OCI-LY1 (cell line): ENCODE data around the gene WDFY4.

Source experiments
- H2AFZ ChIP-seq: fragments of 200-600 bp; sonication (generic), shearing (Covaris generic); 2 replicates; pipeline ENCODE4 v1.6.0; 2014; ENCODE audit warnings: antibody characterized with exemption, mild to moderate bottlenecking, low read length
- H3F3A ChIP-seq: fragments of 200-600 bp; sonication (generic), shearing (Covaris generic); 2 replicates; pipeline ENCODE4 v1.6.0; 2014; ENCODE audit warnings: mild to moderate bottlenecking, antibody characterized with exemption, low read length, moderate library complexity; ENCODE audit not compliant: insufficient read depth
- H3K27ac ChIP-seq: fragments of 200-600 bp; sonication (generic); 2 replicates; pipeline ENCODE4 v1.5.1; 2014; ENCODE audit warnings: low read length, mixed run types, mild to moderate bottlenecking, low read depth; ENCODE audit not compliant: poor library complexity, severe bottlenecking
- H3K27me3 ChIP-seq: fragments of 200-600 bp; sonication (generic); 2 replicates; pipeline ENCODE4 v1.6.0; 2014; ENCODE audit warnings: antibody characterized with exemption, mild to moderate bottlenecking, low read length, moderate library complexity; ENCODE audit not compliant: insufficient read depth
- H3K36me3 ChIP-seq: fragments of 200-600 bp; sonication (generic); 2 replicates; pipeline ENCODE4 v1.6.1; 2014; ENCODE audit warnings: mild to moderate bottlenecking, antibody characterized with exemption, low read length, moderate library complexity, mixed read lengths; ENCODE audit not compliant: insufficient read depth
- H3K4me1 ChIP-seq: fragments of 200-600 bp; sonication (generic); 2 replicates; pipeline ENCODE4 v1.5.1; 2014; ENCODE audit warnings: mild to moderate bottlenecking, low read length, moderate library complexity; ENCODE audit not compliant: insufficient read depth, severe bottlenecking
- H3K4me2 ChIP-seq: fragments of 200-600 bp; sonication (generic), shearing (Covaris generic); 2 replicates; pipeline ENCODE4 v1.6.1; 2014; ENCODE audit warnings: low read length
- H3K4me3 ChIP-seq: fragments of 200-600 bp; sonication (generic); 2 replicates; pipeline ENCODE4 v1.5.1; 2014; ENCODE audit warnings: low read length, low read depth, mild to moderate bottlenecking, mixed read lengths; ENCODE audit not compliant: poor library complexity, severe bottlenecking
- H3K79me2 ChIP-seq: fragments of 200-600 bp; shearing (Covaris generic); 2 replicates; pipeline ENCODE4 v1.6.1; 2016; ENCODE audit warnings: mixed run types, low read length, mixed read lengths; ENCODE audit not compliant: insufficient read depth
- H3K9ac ChIP-seq: fragments of 200-600 bp; sonication (generic), shearing (Covaris generic); 2 replicates; pipeline ENCODE4 v1.6.1; 2014; ENCODE audit warnings: mild to moderate bottlenecking, low read length, mixed read lengths
- H3K9me2 ChIP-seq: fragments of 200-600 bp; sonication (generic), shearing (Covaris generic); 2 replicates; pipeline ENCODE4 v1.6.1; 2014; ENCODE audit warnings: low read depth, mild to moderate bottlenecking, low read length, mixed read lengths
- H3K9me3 ChIP-seq: fragments of 200-600 bp; shearing (Covaris generic); 2 replicates; pipeline ENCODE4 v1.6.1; 2014; ENCODE audit warnings: low read length, mixed read lengths
- H4K20me1 ChIP-seq: fragments of 200-600 bp; sonication (generic), shearing (Covaris generic); 2 replicates; pipeline ENCODE4 v1.6.0; 2016; ENCODE audit warnings: mild to moderate bottlenecking, low read length; ENCODE audit not compliant: insufficient read depth
- CTCF ChIP-seq: fragments of 200-600 bp; sonication (generic), shearing (Covaris generic); IDR thresholded peaks from 2 replicates; pipeline ENCODE4 v1.5.1; 2017; ENCODE audit warnings: mild to moderate bottlenecking, antibody characterized with exemption, low read length, moderate library complexity, mixed read lengths
- EZH2 ChIP-seq: fragments of 200-600 bp; sonication (generic), shearing (Covaris generic); IDR thresholded peaks from 2 replicates; pipeline ENCODE4 v1.8.0; 2017; ENCODE audit warnings: borderline replicate concordance, mixed run types, mild to moderate bottlenecking, antibody characterized with exemption, low read length, moderate library complexity, mixed read lengths

Gene WDFY4

DNA sequence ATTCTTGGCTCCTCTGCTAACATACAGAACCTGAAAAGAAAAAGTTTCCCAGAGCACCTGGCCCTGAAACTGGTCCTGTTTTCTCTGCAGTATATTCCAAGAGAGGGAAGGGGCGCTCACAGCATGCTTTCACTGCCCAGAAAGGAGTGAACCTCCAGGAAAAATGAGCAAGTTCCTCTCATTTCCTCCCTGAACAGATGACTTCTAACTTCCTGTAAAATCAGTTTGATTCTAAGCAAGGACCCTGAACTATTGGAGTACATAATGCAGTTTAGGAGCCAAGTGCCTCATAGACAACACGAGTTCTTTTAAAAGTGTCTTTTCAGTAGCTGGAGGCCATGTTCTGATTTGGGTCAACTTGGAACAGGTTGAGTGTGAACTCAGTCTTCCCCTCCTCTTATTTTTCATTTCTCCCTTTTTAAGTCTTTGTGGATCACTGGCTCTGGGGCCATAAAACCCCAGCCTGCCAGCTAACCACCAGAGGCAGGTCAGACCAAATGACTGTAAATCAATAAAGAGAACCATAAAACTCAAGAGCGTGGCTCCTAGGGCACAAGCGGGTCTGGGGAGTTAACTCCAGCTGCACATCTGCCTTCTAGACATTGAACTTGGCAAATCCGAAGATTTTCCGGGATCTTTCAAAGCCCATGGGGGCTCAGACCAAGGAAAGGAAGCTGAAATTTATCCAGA lies 260.9 kb downstream of the WDFY4 start:
- peaks cover 65% of the 10 kb centered on the region for H3K36me3 ChIP-seq
- no peak overlapping the region for H3K9ac ChIP-seq

GRCh38 chr10:48946332-48946731 lies 261.7 kb downstream of the WDFY4 start:
- TF ChIP-seq EZH2 = no peak
- TF ChIP-seq CTCF = no peak
- H3K9me2 ChIP-seq = no peaks in the 10 kb centered on the region
- H3F3A ChIP-seq = no peaks in the 10 kb centered on the region
- H2AFZ ChIP-seq = no peak overlapping the region
- no peaks in the 10 kb centered on the region for H3K79me2 ChIP-seq
- H3K9ac ChIP-seq = no peak overlapping the region
- H3K4me1 ChIP-seq = no peaks in the 10 kb centered on the region
- H3K27me3 ChIP-seq = no peaks in the 10 kb centered on the region
- no peak overlapping the region for H3K4me3 ChIP-seq
- H3K4me2 ChIP-seq = no peak overlapping the region
- peaks cover 72% of the 10 kb centered on the region for H3K36me3 ChIP-seq
- H3K9me3 ChIP-seq = no peaks in the 10 kb centered on the region
- H4K20me1 ChIP-seq = no peaks in the 10 kb centered on the region
- H3K27ac ChIP-seq = no peak overlapping the region

More for the DNA sequence above, 260.9 kb downstream of the WDFY4 start:
- Histone ChIP-seq H3K9me2 (no peaks in the 10 kb centered on the region), H3K4me2 (no peak overlapping the region), H3K4me1 (no peaks in the 10 kb centered on the region), H3K79me2 (no peaks in the 10 kb centered on the region), H2AFZ (no peak overlapping the region), H4K20me1 (no peaks in the 10 kb centered on the region), H3K9me3 (no peaks in the 10 kb centered on the region), H3K27ac (no peak overlapping the region), H3F3A (no peaks in the 10 kb centered on the region), H3K27me3 (no peaks in the 10 kb centered on the region), H3K4me3 (no peak overlapping the region)
- no peak for TF ChIP-seq EZH2
- no peak for TF ChIP-seq CTCF

DNA sequence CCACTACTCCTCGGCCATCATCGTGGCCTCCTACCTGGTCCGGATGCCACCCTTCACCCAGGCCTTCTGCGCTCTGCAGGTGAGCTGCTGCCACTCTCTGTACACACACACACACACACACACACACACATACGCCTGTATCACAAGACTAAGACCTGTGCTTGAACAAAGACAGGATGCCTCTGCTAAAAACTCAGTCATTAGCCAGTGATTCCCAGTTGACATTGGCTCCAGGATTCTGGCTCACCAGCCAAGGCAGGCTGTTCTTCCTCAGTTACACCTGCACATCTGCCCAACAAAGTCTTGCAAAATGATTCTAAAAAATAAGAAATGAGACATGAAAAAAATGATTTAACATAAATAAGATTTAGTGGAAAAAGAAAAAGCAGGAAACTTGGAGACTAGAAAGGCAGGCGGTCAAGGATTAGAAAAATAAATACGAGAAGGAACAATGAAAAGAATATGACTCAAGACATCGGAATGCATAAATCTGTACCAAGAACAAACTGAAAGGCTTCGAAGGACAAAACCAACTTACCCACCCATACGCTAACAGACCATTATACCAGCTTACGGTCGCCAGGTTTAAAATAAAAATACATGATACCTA lies 262.3 kb downstream of the WDFY4 start:
- Histone ChIP-seq H3K9ac (no peak overlapping the region), H2AFZ (no peak overlapping the region), H3K9me2 (no peaks in the 10 kb centered on the region), H3K27ac (no peak overlapping the region), H3K4me1 (no peaks in the 10 kb centered on the region), H3K4me2 (no peak overlapping the region), H3K79me2 (no peaks in the 10 kb centered on the region), H4K20me1 (no peaks in the 10 kb centered on the region), H3K4me3 (no peak overlapping the region), H3K27me3 (no peaks in the 10 kb centered on the region), H3F3A (no peaks in the 10 kb centered on the region), H3K36me3 (peaks cover 73% of the 10 kb centered on the region), H3K9me3 (no peaks in the 10 kb centered on the region)
- no peak for TF ChIP-seq CTCF
- no peak for TF ChIP-seq EZH2
